ENCODE measurements around the gene ENDOU. TPM values are rescaled to one million over a fixed set of nuclear protein-coding genes. Genes with fewer than 3 reads are reported as not detected.

Gene ENDOU
- total RNA-seq, 1 experiment from 2014 or later, result not detected

DNA sequence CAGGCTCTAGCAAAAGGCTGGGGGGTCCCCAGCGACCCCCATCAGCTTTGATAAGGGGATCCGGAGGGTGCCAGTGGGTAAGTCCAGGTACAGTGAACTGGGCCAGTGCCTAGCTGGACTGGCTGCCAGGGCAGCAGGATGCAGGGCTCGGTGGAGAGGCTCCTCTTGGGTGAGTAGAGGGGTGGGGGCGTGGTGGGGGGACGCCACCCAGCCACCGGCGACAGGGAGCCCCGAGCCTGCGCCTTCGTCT, 33.2 kb upstream of the ENDOU start:
- Histone ChIP-seq H3K4me3 (replicated peaks in 1 of 2; ENCODE audit: low read depth in 1 of 2, low read length in 2 of 2) (peak overlapping the region; percentile 65 to 73), H3K79me2 (ENCODE audit: insufficient read depth, low read length) (no peaks in the 10 kb centered on the region), H3K36me3 (ENCODE audit: control insufficient read depth in 1 of 2, insufficient read depth in 2 of 2, low read length in 2 of 2) (no peaks in the 10 kb centered on the region), H3K27me3 (ENCODE audit: insufficient read depth, low read length) (no peaks in the 10 kb centered on the region), H3K9me3 (ENCODE audit: control insufficient read depth in 1 of 2, insufficient read depth in 1 of 2, low read depth in 1 of 2, low read length in 2 of 2) (no peaks in the 10 kb centered on the region), H4K20me1 (ENCODE audit: insufficient read depth) (no peaks in the 10 kb centered on the region), H3K4me2 (ENCODE audit: low read length) (peak overlapping the region; percentile 100), H3K9ac (ENCODE audit: low read length) (peak overlapping the region; percentile 73), H3K27ac (ENCODE audit: low read depth, low read length) (peak overlapping the region; percentile 62; the same call in 1 of the 2 replicates), H3K4me1 (ENCODE audit: control insufficient read depth in 1 of 2, insufficient read depth in 2 of 2, low read length in 2 of 2) (peaks cover 32 to 41% of the 10 kb centered on the region in 2 experiments), H3K9me2 (ENCODE audit: insufficient read depth) (no peaks in the 10 kb centered on the region), H2AFZ (ENCODE audit: low read depth, low read length, poor library complexity, severe bottlenecking) (peak overlapping the region; percentile 97)
- TF ChIP-seq ZFX (IDR thresholded peaks at IDR 0.05) (no peak), TCF7L2 (IDR thresholded peaks at IDR 0.05; ENCODE audit: borderline replicate concordance, extremely low read depth, insufficient read depth, insufficient read length) (no peak), SP1 (IDR thresholded peaks at IDR 0.05; ENCODE audit: low read depth) (no peak), POLR2AphosphoS5 (IDR thresholded peaks at IDR 0.05; ENCODE audit: low read depth, low read length) (no peak), EZH2 (IDR thresholded peaks at IDR 0.05) (no peak), ZNF274 (IDR thresholded peaks at IDR 0.05; ENCODE audit: low read depth, low read length) (no peak), ELF1 (IDR thresholded peaks at IDR 0.05; ENCODE audit: borderline replicate concordance, low read depth) (no peak), RAD21 (IDR thresholded peaks at IDR 0.05; ENCODE audit: low read depth) (no peak), EGR1 (IDR thresholded peaks at IDR 0.05; ENCODE audit: low read depth) (no peak), YY1 (IDR thresholded peaks at IDR 0.05; ENCODE audit: extremely low read depth, insufficient replicate concordance, low read depth, low read length) (no peak), CBX3 (IDR thresholded peaks at IDR 0.05; ENCODE audit: low read depth) (no peak), JUND (IDR thresholded peaks at IDR 0.05) (no peak), SRF (IDR thresholded peaks at IDR 0.05; ENCODE audit: low read depth) (no peak)
- TF ChIP-seq, protein P1, sequence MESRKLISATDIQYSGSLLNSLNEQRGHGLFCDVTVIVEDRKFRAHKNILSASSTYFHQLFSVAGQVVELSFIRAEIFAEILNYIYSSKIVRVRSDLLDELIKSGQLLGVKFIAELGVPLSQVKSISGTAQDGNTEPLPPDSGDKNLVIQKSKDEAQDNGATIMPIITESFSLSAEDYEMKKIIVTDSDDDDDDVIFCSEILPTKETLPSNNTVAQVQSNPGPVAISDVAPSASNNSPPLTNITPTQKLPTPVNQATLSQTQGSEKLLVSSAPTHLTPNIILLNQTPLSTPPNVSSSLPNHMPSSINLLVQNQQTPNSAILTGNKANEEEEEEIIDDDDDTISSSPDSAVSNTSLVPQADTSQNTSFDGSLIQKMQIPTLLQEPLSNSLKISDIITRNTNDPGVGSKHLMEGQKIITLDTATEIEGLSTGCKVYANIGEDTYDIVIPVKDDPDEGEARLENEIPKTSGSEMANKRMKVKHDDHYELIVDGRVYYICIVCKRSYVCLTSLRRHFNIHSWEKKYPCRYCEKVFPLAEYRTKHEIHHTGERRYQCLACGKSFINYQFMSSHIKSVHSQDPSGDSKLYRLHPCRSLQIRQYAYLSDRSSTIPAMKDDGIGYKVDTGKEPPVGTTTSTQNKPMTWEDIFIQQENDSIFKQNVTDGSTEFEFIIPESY (IDR thresholded peaks at IDR 0.05; ENCODE audit: extremely low read depth, insufficient replicate concordance, low read length), result no peak
- TF ChIP-seq, protein P2, sequence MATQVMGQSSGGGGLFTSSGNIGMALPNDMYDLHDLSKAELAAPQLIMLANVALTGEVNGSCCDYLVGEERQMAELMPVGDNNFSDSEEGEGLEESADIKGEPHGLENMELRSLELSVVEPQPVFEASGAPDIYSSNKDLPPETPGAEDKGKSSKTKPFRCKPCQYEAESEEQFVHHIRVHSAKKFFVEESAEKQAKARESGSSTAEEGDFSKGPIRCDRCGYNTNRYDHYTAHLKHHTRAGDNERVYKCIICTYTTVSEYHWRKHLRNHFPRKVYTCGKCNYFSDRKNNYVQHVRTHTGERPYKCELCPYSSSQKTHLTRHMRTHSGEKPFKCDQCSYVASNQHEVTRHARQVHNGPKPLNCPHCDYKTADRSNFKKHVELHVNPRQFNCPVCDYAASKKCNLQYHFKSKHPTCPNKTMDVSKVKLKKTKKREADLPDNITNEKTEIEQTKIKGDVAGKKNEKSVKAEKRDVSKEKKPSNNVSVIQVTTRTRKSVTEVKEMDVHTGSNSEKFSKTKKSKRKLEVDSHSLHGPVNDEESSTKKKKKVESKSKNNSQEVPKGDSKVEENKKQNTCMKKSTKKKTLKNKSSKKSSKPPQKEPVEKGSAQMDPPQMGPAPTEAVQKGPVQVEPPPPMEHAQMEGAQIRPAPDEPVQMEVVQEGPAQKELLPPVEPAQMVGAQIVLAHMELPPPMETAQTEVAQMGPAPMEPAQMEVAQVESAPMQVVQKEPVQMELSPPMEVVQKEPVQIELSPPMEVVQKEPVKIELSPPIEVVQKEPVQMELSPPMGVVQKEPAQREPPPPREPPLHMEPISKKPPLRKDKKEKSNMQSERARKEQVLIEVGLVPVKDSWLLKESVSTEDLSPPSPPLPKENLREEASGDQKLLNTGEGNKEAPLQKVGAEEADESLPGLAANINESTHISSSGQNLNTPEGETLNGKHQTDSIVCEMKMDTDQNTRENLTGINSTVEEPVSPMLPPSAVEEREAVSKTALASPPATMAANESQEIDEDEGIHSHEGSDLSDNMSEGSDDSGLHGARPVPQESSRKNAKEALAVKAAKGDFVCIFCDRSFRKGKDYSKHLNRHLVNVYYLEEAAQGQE (IDR thresholded peaks at IDR 0.05; ENCODE audit: low read depth), result no peak
- TF ChIP-seq, protein P3, sequence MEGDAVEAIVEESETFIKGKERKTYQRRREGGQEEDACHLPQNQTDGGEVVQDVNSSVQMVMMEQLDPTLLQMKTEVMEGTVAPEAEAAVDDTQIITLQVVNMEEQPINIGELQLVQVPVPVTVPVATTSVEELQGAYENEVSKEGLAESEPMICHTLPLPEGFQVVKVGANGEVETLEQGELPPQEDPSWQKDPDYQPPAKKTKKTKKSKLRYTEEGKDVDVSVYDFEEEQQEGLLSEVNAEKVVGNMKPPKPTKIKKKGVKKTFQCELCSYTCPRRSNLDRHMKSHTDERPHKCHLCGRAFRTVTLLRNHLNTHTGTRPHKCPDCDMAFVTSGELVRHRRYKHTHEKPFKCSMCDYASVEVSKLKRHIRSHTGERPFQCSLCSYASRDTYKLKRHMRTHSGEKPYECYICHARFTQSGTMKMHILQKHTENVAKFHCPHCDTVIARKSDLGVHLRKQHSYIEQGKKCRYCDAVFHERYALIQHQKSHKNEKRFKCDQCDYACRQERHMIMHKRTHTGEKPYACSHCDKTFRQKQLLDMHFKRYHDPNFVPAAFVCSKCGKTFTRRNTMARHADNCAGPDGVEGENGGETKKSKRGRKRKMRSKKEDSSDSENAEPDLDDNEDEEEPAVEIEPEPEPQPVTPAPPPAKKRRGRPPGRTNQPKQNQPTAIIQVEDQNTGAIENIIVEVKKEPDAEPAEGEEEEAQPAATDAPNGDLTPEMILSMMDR (IDR thresholded peaks at IDR 0.05 in 2 of 3, conservative IDR thresholded peaks at IDR 0.05 in 1 of 3; ENCODE audit: borderline replicate concordance in 1 of 3, insufficient read depth in 1 of 3, low read depth in 2 of 3, low read length in 2 of 3), result no peak
- ChIA-PET RAD21 (ENCODE audit: low non-redundant PET in 1 of 2, low total read pairs in 2 of 2, uncharacterized antibody in 2 of 2, unreplicated experiment in 2 of 2) (interaction anchor here in 1 of 2 experiments (1.5 kb wide), 1 partner anchor 16 kb away, joined by 3 read pairs; no protein-coding TSS in a partner anchor), CTCF (interaction anchor here (0.7 to 9.1 kb wide), 7 partner anchors 8 to 80 kb away, joined by 3 to 75 read pairs (median 7); partner anchors contain the start of gene SLC48A1), POLR2A (no interaction called here)
- BruUV-seq (replicated peaks), result no TSS peak
- DNase-seq (ENCODE audit: low read depth, low spot score) (no peak), ATAC-seq (no peak)
- intact Hi-C loops (cut with micrococcal nuclease), result no loop called here
